ENCODE measurements around the gene HSPA14.
A peak's percentile ranks its signal among the peaks of the same experiment; 100 is the strongest.
"Not testable (repeated sequence)": the region's sequence is repeated elsewhere in the genome, so short reads cannot be mapped to it uniquely, and the experiment has no call there.

HSPA14 gene

DNA sequence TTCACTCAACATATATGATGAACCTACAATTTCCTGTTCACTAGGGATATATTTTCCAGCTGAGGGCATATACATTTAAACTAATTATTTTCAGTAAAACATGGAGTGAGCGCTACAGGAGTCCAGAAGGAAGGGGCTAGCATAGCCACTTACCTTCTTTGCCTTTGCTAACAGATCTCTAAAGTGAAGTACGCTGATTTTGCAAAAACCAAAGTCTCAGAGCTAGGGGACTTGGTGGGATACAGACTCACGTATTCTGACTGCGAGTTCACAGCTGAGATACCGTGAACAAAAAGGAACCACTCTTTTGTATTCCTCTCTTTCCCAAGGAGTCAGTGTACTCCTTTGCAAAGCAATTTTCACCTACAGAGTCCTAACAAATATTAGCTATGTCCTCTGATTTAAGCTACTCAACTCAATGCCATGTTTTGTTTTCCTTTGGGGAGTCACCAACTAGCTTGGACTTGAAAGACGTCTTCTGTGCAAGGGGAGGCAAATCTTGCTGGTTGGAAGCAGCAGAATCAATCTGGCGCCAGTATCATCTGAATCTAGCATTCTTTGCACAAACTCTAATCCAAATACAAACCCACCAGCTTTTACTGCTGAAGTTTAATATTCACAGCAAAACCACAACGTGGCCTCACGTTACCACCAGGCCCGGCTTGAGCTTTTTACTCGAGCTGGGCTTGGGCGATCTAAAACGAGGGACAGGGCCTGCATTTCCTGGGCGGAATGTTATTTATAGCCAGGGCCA, 926 bp upstream of the HSPA14 start:
- DNase-seq: no peak

- peak; percentile 8 for DNase-seq
These were observed 637 bp downstream of the HSPA14 start for GRCh38 chr10:14838582-14839304.

- no peak for DNase-seq
These were observed 1.2 kb downstream of the HSPA14 start for GRCh38 chr10:14839305-14839695.

DNA sequence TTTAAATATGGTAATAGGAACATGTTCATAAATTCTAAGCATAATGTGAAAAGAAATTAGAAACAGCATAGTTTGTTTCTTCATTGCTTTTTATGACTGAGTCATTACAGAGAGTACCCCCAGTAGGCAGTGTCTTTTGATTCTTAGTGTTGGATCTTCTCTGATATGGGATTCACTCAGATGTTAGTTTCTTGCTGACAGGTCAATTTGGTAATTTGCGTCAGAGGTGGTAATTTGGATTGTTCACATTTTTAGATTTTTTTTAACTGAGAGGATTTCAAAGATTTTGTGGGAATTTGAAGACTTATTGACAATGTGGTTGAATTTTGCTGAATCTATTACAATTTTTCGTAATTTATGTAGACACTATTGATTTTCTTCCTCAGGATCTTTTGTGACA, 2.1 kb downstream of the HSPA14 start:
- DNase-seq: no peak

DNA sequence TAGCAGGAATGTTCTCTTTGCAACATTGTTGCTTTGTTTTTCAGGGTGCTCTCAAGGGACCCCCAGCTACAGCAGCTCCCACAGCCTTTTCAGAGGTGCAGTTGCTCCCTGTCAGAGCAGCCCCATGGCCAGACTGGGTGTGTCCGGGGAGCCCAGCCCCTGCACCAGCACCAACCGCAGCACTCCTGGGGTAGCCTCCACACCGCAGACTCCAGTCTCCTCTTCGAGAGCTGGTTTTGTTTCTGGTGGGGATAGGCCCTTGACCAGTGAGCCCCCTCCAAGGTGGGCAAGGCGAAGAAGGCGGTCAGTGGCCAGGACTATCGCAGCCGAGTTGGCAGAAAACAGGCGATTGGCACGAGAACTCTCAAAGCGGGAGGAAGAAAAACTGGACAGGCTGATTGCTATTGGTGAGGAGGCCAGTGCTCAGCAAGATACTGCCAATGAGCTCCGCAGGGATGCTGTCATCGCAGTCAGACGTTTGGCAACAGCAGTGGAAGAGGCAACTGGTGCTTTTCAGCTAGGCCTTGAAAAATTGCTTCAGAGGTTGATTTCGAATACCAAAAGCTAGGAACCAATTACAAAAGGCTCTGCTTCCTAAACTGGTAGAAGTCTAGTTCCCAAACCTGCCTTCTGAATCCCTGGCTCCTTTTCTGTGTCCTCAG, 5.4 kb downstream of the HSPA14 start:
- DNase-seq: no peak

DNA sequence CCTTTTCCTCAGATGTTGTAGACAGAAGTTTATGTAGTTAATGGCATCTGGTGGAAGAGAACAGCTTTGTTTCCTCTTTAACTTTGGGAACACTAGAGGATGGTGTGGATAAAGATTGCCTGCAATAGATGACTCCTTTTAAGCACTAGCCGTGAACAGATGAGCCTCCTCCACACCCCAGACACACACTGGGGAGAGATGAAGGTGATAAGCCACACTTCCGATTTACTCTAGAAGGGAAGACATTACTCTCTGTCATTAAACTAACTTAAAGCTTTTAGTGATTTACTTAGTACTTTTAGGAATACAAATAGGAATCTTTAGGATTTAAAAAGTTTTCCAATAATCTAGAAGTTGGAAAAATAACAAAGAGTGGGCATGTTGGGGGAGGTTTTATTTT, 6.8 kb downstream of the HSPA14 start:
- no peak for DNase-seq

DNA sequence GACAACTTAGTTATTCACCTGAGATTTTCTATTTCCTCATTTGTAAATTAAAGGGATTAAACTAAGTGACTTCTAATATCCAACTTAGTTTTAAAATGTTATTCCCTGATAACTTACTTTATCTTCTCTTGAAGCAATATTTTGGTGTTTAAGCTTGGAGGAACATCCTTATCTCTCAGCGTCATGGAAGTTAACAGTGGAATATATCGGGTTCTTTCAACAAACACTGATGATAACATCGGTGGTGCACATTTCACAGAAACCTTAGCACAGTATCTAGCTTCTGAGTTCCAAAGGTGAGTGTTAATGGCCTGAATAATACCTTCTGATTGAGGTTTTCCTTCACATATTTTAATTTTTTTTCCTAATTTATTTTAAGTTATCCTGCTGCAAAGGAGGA, 14.1 kb downstream of the HSPA14 start:
- no peak for DNase-seq

GRCh38 chr10:14855453-14855852, 17.3 kb downstream of the HSPA14 start:
- DNase-seq: no peak

DNA sequence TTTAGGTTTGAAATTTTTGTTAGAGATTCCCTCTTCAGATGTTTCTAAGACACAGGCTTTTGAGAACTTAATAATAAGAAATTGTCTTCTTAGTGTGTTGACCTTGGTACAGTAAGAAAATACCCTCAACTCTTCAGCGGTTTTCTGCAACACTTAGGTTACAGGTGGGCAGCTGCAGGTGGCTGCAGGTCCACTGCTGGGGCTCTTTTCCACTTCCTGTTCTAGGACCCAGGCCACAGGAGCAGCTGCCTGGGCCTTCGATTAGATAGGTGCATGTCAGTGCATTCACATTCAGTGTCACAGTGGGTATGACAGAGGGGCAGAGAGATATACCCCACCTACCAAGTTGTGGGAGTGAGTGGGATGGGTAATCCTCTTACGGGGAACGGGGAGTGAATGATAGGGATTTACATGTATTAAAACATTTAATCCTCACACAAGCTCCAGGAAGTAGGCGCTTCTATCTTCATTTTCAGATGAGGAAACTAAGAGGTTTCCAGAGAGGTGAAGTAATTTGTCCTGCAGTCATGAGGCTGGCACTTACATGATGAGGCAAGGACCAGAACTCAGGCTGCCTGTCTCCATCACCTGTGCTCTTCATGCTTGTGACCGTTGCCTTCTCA, 20.3 kb downstream of the HSPA14 start:
- no peak for DNase-seq

DNA sequence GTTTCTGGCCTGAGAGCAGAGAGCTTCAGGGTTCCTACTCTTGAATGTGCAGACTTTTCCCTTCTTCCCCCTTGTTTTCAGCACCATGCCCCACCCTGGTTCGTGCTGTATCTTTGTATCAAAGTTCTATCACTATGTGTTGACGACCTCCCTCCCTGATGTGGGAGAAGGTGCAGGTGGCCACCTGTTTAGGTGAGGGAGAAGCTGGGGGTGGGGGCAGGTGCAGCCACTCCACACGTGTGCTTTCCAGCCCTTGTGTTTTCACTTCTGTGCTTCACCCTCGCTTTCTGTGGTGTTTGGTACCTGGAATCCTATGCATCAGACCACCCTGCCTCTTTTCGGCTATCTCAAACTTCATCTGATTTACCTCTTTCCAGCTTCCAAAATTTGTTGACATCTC, 20.9 kb downstream of the HSPA14 start:
- DNase-seq: no peak

DNA sequence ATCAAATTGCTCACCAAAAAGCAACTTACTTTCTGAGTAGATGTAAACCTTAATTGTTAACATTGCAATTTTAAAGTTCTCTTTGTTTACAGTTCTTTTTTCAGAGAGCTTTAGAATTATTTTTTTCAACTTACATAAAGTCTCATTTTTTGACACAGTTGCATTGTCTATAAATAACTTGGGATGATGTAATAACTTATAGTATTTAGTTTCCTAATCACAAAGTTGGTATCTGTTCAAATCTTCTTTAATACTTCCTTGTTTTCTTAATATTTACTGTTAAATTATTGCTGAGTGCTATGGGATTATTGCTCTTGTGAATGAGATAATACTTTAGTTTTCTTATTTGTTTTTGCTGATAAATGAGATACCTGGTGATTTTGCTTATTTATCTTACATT, 21.7 kb downstream of the HSPA14 start:
- DNase-seq: no peak

DNA sequence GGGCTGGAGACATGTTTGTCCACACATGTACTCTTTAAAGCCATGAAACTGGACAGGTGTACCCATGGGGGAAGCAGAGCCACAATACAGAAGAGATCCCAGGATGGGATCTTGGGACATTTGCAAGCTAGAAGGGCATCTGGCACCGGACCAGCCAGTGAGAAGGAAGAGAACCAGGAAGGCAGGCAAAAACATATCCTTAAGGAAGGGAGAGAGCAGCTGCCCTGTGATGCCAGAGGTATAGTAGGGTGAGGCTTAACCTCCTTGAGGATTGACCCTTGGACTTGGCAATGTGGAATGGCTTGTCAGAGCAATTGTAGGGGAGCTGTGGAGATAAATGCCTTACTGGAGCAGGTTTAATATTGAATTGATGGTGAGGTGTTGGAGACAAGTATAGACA, 22.7 kb downstream of the HSPA14 start:
- DNase-seq: no peak

GRCh38 chr10:14864466-14864865, 26.4 kb downstream of the HSPA14 start:
- not testable (repeated sequence) for DNase-seq

DNA sequence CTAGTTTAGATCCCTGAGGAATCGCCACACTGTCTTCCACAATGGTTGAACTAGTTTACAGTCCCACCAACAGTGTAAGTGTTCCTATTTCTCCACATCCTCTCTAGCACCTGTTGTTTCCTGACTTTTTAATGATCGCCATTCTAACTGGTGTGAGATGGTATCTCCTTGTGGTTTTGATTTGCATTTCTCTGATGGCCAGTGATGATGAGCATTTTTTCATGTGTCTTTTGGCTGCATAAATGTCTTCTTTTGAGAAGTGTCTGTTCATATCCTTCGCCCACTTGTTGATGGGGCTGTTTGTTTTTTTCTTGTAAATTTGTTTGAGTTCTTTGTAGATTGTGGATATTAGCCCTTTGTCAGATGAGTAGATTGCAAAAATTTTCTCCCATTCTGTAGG, 26.8 kb downstream of the HSPA14 start:
- DNase-seq: not testable (repeated sequence)

- no peak for DNase-seq
These were observed 35.1 kb downstream of the HSPA14 start for GRCh38 chr10:14873090-14873760.

GRCh38 chr10:14875941-14876340, 37.8 kb downstream of the HSPA14 start:
- no peak for DNase-seq

- no peak for DNase-seq
These were observed 38.7 kb downstream of the HSPA14 start for GRCh38 chr10:14876764-14877163.

DNA sequence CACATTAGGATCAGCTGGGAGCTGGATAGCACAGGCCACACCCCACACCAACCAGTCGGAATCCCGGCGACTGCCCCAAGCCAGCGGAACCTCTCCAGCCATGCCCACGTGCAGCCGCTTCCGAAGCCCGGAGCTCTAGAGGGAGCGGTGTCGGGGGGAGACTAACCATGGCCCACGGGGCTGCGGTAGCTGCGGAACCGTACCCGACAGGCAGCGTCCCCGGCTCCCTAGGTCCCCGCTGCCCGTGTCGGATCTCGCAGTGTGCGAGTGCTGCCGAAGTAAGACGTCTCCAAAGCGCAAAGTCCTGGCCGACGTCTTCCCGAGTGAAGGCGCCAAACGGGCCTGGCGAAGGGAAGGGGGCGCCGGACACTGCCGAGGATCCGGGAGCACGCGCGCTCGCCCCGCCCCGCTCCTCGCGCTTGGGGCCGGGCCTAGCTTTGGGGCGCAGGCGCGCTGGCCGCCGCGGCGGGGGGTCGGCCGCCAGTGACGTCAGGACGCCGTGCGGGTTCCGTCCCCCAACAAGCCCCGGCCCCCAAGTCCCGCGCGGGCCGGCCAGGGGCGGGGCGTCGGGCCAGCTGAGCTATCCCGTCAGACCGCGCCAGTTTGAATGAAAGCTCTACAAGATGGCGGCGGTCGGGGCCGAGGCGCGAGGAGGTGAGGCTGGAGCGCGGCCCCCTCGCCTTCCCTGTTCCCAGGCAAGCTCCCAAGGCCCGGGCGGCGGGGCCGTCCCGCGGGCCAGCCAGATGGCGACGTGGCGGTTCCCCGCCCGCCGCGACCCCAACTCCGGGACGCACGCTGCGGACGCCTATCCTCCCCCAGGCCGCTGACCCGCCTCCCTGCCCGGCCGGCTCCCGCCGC, 40.4 kb downstream of the HSPA14 start, which contains the start of gene SUV39H2:
SUV39H2 (plus strand) TSS at position 601 of the 858 bp plus-strand sequence; CDS start at position 624, 23 bp downstream.
- DNase-seq: peak; percentile 96

DNA sequence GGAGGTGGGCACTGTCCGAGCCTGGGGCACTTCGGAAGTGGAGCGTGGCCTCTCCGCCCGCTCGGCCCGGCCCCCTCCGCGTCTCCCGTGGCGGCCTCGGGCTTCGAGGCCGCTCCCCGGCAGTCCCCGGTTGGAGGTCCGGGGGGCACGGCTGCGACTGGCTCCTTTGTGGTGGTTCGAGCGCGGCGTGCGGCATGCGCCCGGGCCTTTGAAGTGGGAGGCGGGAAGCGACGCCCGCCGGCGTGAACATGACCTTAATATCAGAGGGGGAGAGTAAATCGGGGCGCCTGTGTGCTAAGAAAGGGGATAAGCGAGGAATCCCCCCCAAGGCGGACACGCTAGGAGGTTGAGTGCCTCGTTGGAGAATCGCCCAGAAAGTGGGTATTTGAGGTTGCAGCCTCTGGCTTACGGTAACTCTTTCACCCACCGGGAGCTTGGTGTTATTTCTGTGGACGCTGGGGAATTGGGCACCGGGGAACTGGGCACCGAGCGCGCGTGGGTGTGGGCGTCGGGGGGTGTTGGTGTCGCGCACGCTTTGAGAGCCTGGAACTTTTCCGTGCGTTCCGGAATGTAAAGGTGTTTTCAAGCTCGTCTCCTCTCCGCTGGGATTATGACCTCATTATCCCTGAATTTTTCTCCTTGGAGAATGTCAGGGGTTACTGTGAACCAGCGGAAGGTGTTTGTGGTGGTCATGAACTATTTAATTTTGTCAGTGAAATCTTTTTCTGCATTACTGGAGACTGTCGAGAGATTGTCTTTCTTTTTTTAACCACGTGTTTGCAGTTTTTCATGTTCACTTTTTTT, 41.2 kb downstream of the HSPA14 start:
- DNase-seq: peak; percentile 30

- DNase-seq: no peak
These were observed 41.8 kb downstream of the HSPA14 start for GRCh38 chr10:14879928-14880193.

DNA sequence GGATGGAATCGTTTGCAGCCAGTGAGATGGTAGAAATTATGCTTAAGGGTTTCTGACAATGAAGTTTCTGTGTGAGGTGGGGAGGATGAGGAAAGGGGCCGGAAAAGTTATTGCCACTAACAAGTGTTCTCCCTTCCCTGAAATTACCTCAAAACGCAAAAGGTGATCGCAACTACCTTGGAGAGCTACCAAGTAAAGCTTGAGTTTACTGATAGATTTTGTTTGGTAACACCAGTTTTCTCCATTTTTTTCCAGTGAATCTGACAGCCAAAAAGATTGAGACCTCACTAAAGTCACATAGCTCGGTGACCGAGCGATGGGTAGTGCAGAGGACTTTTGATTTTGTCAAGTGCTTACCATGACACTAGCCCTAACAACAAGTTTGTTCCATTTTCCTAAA, 42.1 kb downstream of the HSPA14 start:
- no peak for DNase-seq
